PC-9 (cell line): ENCODE data around the gene MACROD2. TPM values are rescaled to one million over a fixed set of nuclear protein-coding genes. Genes with fewer than 3 reads are reported as not detected.

ENCODE experiments used
- BruUV-seq: library from RNA; stranded (reverse); fragments of 400-500 nt; replicated peaks from 2 replicates; lab custom pipeline; 2021; lab: Mats Ljungman, UMichigan
- CTCF ChIA-PET: fragments of 300-600 bp; sonication (Branson Sonifier 250); formaldehyde crosslinking; loops from one replicate; lab custom pipeline; 2022; ENCODE audit warnings: antibody characterized with exemption; lab: Charles Lee
- POLR2A ChIA-PET: fragments of 300-600 bp; sonication (Branson Sonifier 250); formaldehyde crosslinking; loops from one replicate; lab custom pipeline; 2022; ENCODE audit warnings: antibody characterized with exemption; ENCODE audit not compliant: unreplicated experiment; lab: Charles Lee
- DNase-seq, 2 experiments: peaks; one replicate each; pipeline versions ENCODE4 v3.0.0 to v3.0.0-alpha.2; 2015 to 2022; ENCODE audit warnings: mixed read lengths in 1 of 2
- H2AFZ ChIP-seq: fragments of 200-600 bp; sonication (generic); 2 replicates; pipeline ENCODE4 v1.8.1; 2017; ENCODE audit warnings: antibody characterized with exemption
- H3F3A ChIP-seq: fragments of 200-600 bp; sonication (generic); 2 replicates; pipeline ENCODE4 v1.8.1; 2017; ENCODE audit warnings: antibody characterized with exemption, mild to moderate bottlenecking, low read depth; ENCODE audit not compliant: insufficient read depth
- H3K27ac ChIP-seq: fragments of 200-600 bp; sonication (generic); 2 replicates; pipeline ENCODE4 v1.6.1; 2016; ENCODE audit warnings: mixed run types
- H3K27me3 ChIP-seq: fragments of 200-600 bp; sonication (generic); 2 replicates; pipeline ENCODE4 v1.6.1; 2016; ENCODE audit warnings: low read depth, mixed run types; ENCODE audit not compliant: insufficient read depth
- H3K36me3 ChIP-seq: fragments of 200-600 bp; sonication (generic); 2 replicates; pipeline ENCODE4 v1.6.1; 2016; ENCODE audit warnings: low read depth, mixed run types
- H3K4me1 ChIP-seq: fragments of 200-600 bp; sonication (generic); replicated peaks from 2 replicates; pipeline ENCODE4 v1.6.1; 2016; ENCODE audit warnings: mixed run types; ENCODE audit not compliant: insufficient read depth
- H3K4me2 ChIP-seq: fragments of 200-600 bp; sonication (generic); 2 replicates; pipeline ENCODE4 v1.6.1; 2017; ENCODE audit warnings: mixed run types
- H3K4me3 ChIP-seq: fragments of 200-600 bp; sonication (generic); 2 replicates; pipeline ENCODE4 v1.6.1; 2016; ENCODE audit warnings: mixed run types
- H3K79me2 ChIP-seq: fragments of 200-600 bp; sonication (generic); 2 replicates; pipeline ENCODE4 v1.6.1; 2017; ENCODE audit warnings: low read depth, mixed run types
- H3K9me2 ChIP-seq: fragments of 200-600 bp; sonication (generic); 2 replicates; pipeline ENCODE4 v1.8.1; 2017; ENCODE audit warnings: mild to moderate bottlenecking; ENCODE audit not compliant: insufficient read depth
- H3K9me3 ChIP-seq: fragments of 200-600 bp; sonication (generic); 2 replicates; pipeline ENCODE4 v1.8.1; 2016; ENCODE audit warnings: low read depth; ENCODE audit not compliant: insufficient read depth
- H4K20me1 ChIP-seq: fragments of 200-600 bp; sonication (generic); 2 replicates; pipeline ENCODE4 v1.8.1; 2017; ENCODE audit not compliant: insufficient read depth
- EZH2 ChIP-seq: fragments of 200-600 bp; sonication (generic); IDR thresholded peaks from 2 replicates; pipeline ENCODE4 v1.8.0; 2017; ENCODE audit warnings: antibody characterized with exemption, low read depth
- intact Hi-C: fragments of 100-400 bp; cut with micrococcal nuclease; formaldehyde crosslinking; loops from one replicate; pipeline ENCODE4 v1.10.0; 2022; ENCODE audit not compliant: unreplicated experiment
- total RNA-seq: library from RNA; stranded (reverse); gene quantifications from 2 replicates; pipeline ENCODE4 v1.2.3, GENCODE V29; 2021
- TF ChIP-seq, protein P1 (sequence below): fragments of 200-600 bp; sonication (generic); conservative IDR thresholded peaks from 2 replicates; pipeline ENCODE4 v1.6.1; 2017; ENCODE audit warnings: mixed run types, antibody characterized with exemption, mild to moderate bottlenecking, moderate library complexity

MACROD2 gene
- total RNA-seq, 1 experiment from 2014 or later = 11.4 TPM

DNA sequence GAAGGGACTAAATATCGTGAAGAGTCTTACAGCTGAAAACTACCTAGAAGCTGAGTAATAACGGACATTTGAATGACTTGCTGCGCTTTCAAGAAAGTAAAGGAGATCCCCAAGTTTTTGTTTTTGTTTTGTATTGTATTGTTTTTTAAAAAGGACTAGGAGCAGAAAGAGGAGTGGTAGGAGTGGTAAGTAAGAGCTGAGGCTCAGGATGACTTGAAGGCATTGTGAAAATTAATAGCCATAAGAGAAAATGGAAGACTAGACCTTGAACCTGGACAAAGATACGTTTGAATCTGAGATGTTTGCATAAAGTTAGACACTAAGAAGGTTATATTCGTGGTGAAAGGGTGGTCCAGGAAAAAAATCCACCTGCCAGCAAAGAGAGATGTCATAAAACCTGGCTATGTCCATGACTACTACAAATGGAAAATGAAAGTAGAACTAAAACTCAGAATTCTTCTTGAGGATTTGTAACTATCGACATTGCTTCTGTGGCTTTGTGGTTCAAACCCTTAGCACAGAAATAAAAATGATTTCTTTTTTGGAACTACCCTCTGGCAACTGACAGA lies 1166.8 kb downstream of the MACROD2 start:
- H3K9me3 ChIP-seq = no peaks in the 10 kb centered on the region
- ChIA-PET CTCF (no interaction called here), POLR2A (no interaction called here)
- DNase-seq = no peak
- no peaks in the 10 kb centered on the region for H3K79me2 ChIP-seq
- intact Hi-C loops = no loop called here
- no peaks in the 10 kb centered on the region for H3K27me3 ChIP-seq
- BruUV-seq = no TSS peak
- H3F3A ChIP-seq = no peaks in the 10 kb centered on the region
- TF ChIP-seq, protein P1, sequence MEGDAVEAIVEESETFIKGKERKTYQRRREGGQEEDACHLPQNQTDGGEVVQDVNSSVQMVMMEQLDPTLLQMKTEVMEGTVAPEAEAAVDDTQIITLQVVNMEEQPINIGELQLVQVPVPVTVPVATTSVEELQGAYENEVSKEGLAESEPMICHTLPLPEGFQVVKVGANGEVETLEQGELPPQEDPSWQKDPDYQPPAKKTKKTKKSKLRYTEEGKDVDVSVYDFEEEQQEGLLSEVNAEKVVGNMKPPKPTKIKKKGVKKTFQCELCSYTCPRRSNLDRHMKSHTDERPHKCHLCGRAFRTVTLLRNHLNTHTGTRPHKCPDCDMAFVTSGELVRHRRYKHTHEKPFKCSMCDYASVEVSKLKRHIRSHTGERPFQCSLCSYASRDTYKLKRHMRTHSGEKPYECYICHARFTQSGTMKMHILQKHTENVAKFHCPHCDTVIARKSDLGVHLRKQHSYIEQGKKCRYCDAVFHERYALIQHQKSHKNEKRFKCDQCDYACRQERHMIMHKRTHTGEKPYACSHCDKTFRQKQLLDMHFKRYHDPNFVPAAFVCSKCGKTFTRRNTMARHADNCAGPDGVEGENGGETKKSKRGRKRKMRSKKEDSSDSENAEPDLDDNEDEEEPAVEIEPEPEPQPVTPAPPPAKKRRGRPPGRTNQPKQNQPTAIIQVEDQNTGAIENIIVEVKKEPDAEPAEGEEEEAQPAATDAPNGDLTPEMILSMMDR = no peak
- TF ChIP-seq EZH2 = no peak
- no peaks in the 10 kb centered on the region for H4K20me1 ChIP-seq
- no peaks in the 10 kb centered on the region for H3K36me3 ChIP-seq
- H3K4me2 ChIP-seq = peak overlapping the region; percentile 26
- H3K4me3 ChIP-seq = 0 out of 2 replicates have a peak overlapping the region, but pooled peaks have one; percentile 11
- H3K9me2 ChIP-seq = no peaks in the 10 kb centered on the region
- H2AFZ ChIP-seq = no peak overlapping the region
- H3K27ac ChIP-seq = no peak overlapping the region
- H3K4me1 ChIP-seq = no peaks in the 10 kb centered on the region

DNA sequence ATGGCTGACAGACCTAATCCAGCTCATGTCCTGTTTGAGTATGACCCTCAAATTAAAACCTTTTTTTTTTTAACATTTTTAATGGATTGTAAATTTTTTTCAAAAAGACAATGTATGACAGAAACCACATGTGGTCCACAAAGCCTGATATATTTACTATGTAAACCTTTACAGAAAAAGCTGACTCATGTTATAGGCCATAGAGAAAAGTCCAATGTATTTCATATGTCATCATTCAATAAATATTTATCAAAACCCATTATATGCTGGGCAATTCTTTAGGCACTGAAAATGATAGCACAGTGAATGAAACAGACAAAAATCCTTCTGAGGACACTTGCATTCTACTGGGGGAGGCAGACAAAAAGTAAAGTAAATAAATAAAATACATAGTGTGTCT lies 1168.3 kb downstream of the MACROD2 start:
- Histone ChIP-seq H3K9me2 (no peaks in the 10 kb centered on the region), H3K4me2 (no peak overlapping the region), H3K36me3 (no peaks in the 10 kb centered on the region), H3F3A (no peaks in the 10 kb centered on the region), H3K4me1 (no peaks in the 10 kb centered on the region), H3K27ac (no peak overlapping the region), H3K27me3 (no peaks in the 10 kb centered on the region), H3K4me3 (no peak overlapping the region), H3K79me2 (no peaks in the 10 kb centered on the region), H2AFZ (no peak overlapping the region), H4K20me1 (no peaks in the 10 kb centered on the region), H3K9me3 (no peaks in the 10 kb centered on the region)
- no TSS peak for BruUV-seq
- ChIA-PET POLR2A (interaction anchor here (0.6 kb wide), 1 partner anchor 392 kb away, joined by 11 read pairs; no protein-coding TSS in a partner anchor), CTCF (no interaction called here)
- no peak for DNase-seq
- TF ChIP-seq EZH2 = no peak
- TF ChIP-seq, protein P1 = no peak
- intact Hi-C loops = no loop called here

DNA sequence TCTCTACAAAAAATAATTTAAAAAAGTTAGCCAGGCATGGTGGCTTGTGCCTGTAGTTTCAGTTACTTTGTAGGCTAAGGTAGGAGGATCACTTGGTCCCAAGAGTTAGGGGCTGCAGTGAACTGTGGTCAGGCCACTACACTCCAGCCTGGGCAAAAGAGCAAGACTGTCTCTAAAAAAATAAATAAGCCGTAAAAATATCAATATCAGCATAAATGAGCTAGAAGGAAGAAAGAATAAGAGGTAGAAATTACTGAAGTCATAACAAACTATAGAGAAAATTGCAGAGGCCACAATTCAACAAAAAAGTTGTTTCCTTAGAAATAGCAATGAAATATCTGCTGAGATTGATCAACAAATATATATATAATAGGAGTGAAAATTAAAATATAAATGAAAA lies 1169.4 kb downstream of the MACROD2 start:
- Histone ChIP-seq H3K27ac (no peak overlapping the region), H3K9me2 (no peaks in the 10 kb centered on the region), H3K4me1 (no peaks in the 10 kb centered on the region), H3K9me3 (no peaks in the 10 kb centered on the region), H3K27me3 (no peaks in the 10 kb centered on the region), H3K36me3 (no peaks in the 10 kb centered on the region), H3K79me2 (no peaks in the 10 kb centered on the region), H2AFZ (no peak overlapping the region), H3K4me3 (no peak overlapping the region), H3K4me2 (no peak overlapping the region), H3F3A (no peaks in the 10 kb centered on the region), H4K20me1 (no peaks in the 10 kb centered on the region)
- TF ChIP-seq EZH2 = no peak
- TF ChIP-seq, protein P1 = no peak
- no peak for DNase-seq
- ChIA-PET CTCF (no interaction called here), POLR2A (no interaction called here)
- intact Hi-C loops = no loop called here
- BruUV-seq = no TSS peak
